Prostate gland (tissue), 2 donors: ENCODE measurements around the gene SCFD1. TPM values are rescaled to one million over a fixed set of nuclear protein-coding genes. Genes with fewer than 3 reads are reported as not detected.

Experiments used
- DNase-seq: peaks from one replicate; pipeline ENCODE4 v3.0.0-alpha.2; 2019; ENCODE audit warnings: low spot score
- H3K27ac ChIP-seq, 2 donors: fragments of 200-600 bp; sonication (generic); 2 replicates each; pipeline ENCODE4 v1.5.1; 2017 to 2019
- H3K27me3 ChIP-seq: fragments of 200-600 bp; sonication (generic); replicated peaks from 2 replicates; pipeline ENCODE4 v1.5.1; 2019; ENCODE audit not compliant: insufficient read depth
- H3K36me3 ChIP-seq, 2 donors: fragments of 200-600 bp; sonication (generic); 1 replicate in 1 of 2; 2 replicates in 1 of 2; pipeline versions ENCODE4 v1.5.1 to v1.8.1; 2017 to 2019
- H3K4me1 ChIP-seq: fragments of 200-600 bp; sonication (generic); replicated peaks from 2 replicates; pipeline ENCODE4 v1.5.1; 2019
- H3K4me3 ChIP-seq, 2 donors: fragments of 200-600 bp; sonication (generic); 2 replicates each; pipeline ENCODE4 v1.5.1; 2017 to 2019
- H3K9me3 ChIP-seq: fragments of 200-600 bp; sonication (generic); 2 replicates; pipeline ENCODE4 v1.5.1; 2017
- CTCF ChIP-seq, 4 experiments: fragments of 200-600 bp in 2 of 4; fragments of 450-650 bp in 2 of 4; sonication (generic) in 2 of 4; IDR thresholded peaks; 1 replicate in 3 of 4; 2 replicates in 1 of 4; pipeline ENCODE4 v1.5.1; 2016 to 2019; ENCODE audit warnings: antibody characterized with exemption in 4 of 4, mild to moderate bottlenecking in 2 of 4, moderate library complexity in 2 of 4
- POLR2A ChIP-seq: fragments of 450-650 bp; IDR thresholded peaks from one replicate; pipeline ENCODE4 v1.6.1; 2016; ENCODE audit warnings: antibody characterized with exemption, mild to moderate bottlenecking
- POLR2AphosphoS5 ChIP-seq: sonication (generic); formaldehyde crosslinking; IDR thresholded peaks from one replicate; pipeline ENCODE4 v1.6.1; 2017; ENCODE audit warnings: antibody characterized with exemption
- WGBS: methylation state at CpG from one replicate; pipeline ENCODE4 v1.1.5; 2018; 5-methylcytosine and 5-hydroxymethylcytosine counted together
- intact Hi-C: fragments of 100-400 bp; cut with DNase I; formaldehyde crosslinking; loops from one replicate; pipeline ENCODE4 v1.14.2; 2022
- total RNA-seq, 2 donors: library from RNA; depleted of rRNA; stranded (reverse); fragments of >200 nt; gene quantifications; one replicate each; pipeline ENCODE4 v1.1.0, GENCODE V29; 2016

Gene SCFD1
- total RNA-seq, 2 donors from 2014 or later, result 43.4 to 49.6 TPM

GRCh38 chr14:30580616-30581282 is 41.4 kb upstream of the SCFD1 start:
- H3K4me1 ChIP-seq, result no peaks in the 10 kb centered on the region
- intact Hi-C loops, result no loop called here

GRCh38 chr14:30581283-30581625 is 40.9 kb upstream of the SCFD1 start:
- no peaks in the 10 kb centered on the region for H3K36me3 ChIP-seq
- intact Hi-C loops, result no loop called here
- TF ChIP-seq CTCF (IDR thresholded peaks at IDR 0.05) (no peak), POLR2A (no peak), POLR2AphosphoS5 (no peak)
- H3K4me1 ChIP-seq, result no peaks in the 10 kb centered on the region
- H3K4me3 ChIP-seq, result no peak overlapping the region
- no peak for DNase-seq
- no peak overlapping the region for H3K27ac ChIP-seq
- H3K27me3 ChIP-seq, result no peaks in the 10 kb centered on the region
- H3K9me3 ChIP-seq, result no peaks in the 10 kb centered on the region
- 60% methylated on average over 7 of the region's 7 CpGs for WGBS

More at GRCh38 chr14:30580616-30581282, 41.4 kb upstream of the SCFD1 start:
- DNase-seq, result no peak
- no peaks in the 10 kb centered on the region for H3K36me3 ChIP-seq
- no peaks in the 10 kb centered on the region for H3K9me3 ChIP-seq
- no peak overlapping the region for H3K27ac ChIP-seq
- 80% methylated on average over 2 of the region's 2 CpGs for WGBS
- H3K4me3 ChIP-seq, result no peak overlapping the region
- TF ChIP-seq POLR2A, result no peak
- TF ChIP-seq CTCF (IDR thresholded peaks at IDR 0.05), result no peak
- TF ChIP-seq POLR2AphosphoS5, result no peak
- no peaks in the 10 kb centered on the region for H3K27me3 ChIP-seq

GRCh38 chr14:30582376-30582775 is 39.7 kb upstream of the SCFD1 start:
- DNase-seq, result no peak
- Histone ChIP-seq H3K9me3 (no peaks in the 10 kb centered on the region), H3K27ac (no peak overlapping the region), H3K4me3 (no peak overlapping the region), H3K36me3 (no peaks in the 10 kb centered on the region), H3K4me1 (no peaks in the 10 kb centered on the region), H3K27me3 (no peaks in the 10 kb centered on the region)
- WGBS, result 100% methylated on average over 1 of the region's 1 CpG
- no peak for TF ChIP-seq POLR2A
- TF ChIP-seq POLR2AphosphoS5, result no peak
- TF ChIP-seq CTCF (IDR thresholded peaks at IDR 0.05), result no peak
- intact Hi-C loops, result no loop called here

GRCh38 chr14:30584058-30584630 is 38.0 kb upstream of the SCFD1 start:
- no peaks in the 10 kb centered on the region for H3K9me3 ChIP-seq
- no peaks in the 10 kb centered on the region for H3K27me3 ChIP-seq
- intact Hi-C loops, result no loop called here
- no peak for TF ChIP-seq CTCF (IDR thresholded peaks at IDR 0.05)
- TF ChIP-seq POLR2A, result no peak
- no peak for TF ChIP-seq POLR2AphosphoS5
- DNase-seq, result no peak
- no peaks in the 10 kb centered on the region for H3K4me1 ChIP-seq
- H3K4me3 ChIP-seq, result no peak overlapping the region
- no peak overlapping the region for H3K27ac ChIP-seq
- no peaks in the 10 kb centered on the region for H3K36me3 ChIP-seq

- no peak for TF ChIP-seq CTCF (IDR thresholded peaks at IDR 0.05)
- TF ChIP-seq POLR2AphosphoS5, result no peak
- no peak for TF ChIP-seq POLR2A
- no peak overlapping the region for H3K4me3 ChIP-seq
- H3K27me3 ChIP-seq, result no peaks in the 10 kb centered on the region
- H3K9me3 ChIP-seq, result no peaks in the 10 kb centered on the region
- no peak overlapping the region for H3K27ac ChIP-seq
- no peaks in the 10 kb centered on the region for H3K4me1 ChIP-seq
- intact Hi-C loops, result no loop called here
- no peak for DNase-seq
- no peaks in the 10 kb centered on the region for H3K36me3 ChIP-seq
Observed at GRCh38 chr14:30585204-30585603, 36.9 kb upstream of the SCFD1 start.
